ENCODE results near the gene FCER1G.

Gene FCER1G

GRCh38 chr1:161206411-161207140 is 8.5 kb upstream of the FCER1G start:
- peaks cover 37% of the 10 kb centered on the region for H3K36me3 ChIP-seq (ENCODE audit: control insufficient read depth, insufficient read depth, low read length)
- H3K4me3 ChIP-seq (ENCODE audit: insufficient read depth, low read depth, low read length): no peak overlapping the region
- 95% methylated on average over 12 of the region's 12 CpGs for WGBS, 2 experiments
- H3K27me3 ChIP-seq (ENCODE audit: control insufficient read depth, insufficient read depth, low read length, poor library complexity, severe bottlenecking): no peaks in the 10 kb centered on the region
- H3K9me3 ChIP-seq (ENCODE audit: control insufficient read depth, low read length): no peaks in the 10 kb centered on the region
- no peak overlapping the region for H3K27ac ChIP-seq (ENCODE audit: insufficient read depth, low read depth, low read length, poor library complexity, severe bottlenecking)
- peaks cover under 1% of the 10 kb centered on the region for H3K4me1 ChIP-seq (ENCODE audit: control insufficient read depth, insufficient read depth, low read length)

GRCh38 chr1:161207173-161207572 is 7.9 kb upstream of the FCER1G start:
- WGBS, 2 experiments: 89 to 90% methylated on average over 8 of the region's 8 CpGs
- Histone ChIP-seq H3K27ac (ENCODE audit: insufficient read depth, low read depth, low read length, poor library complexity, severe bottlenecking) (no peak overlapping the region), H3K27me3 (ENCODE audit: control insufficient read depth, insufficient read depth, low read length, poor library complexity, severe bottlenecking) (no peaks in the 10 kb centered on the region), H3K36me3 (ENCODE audit: control insufficient read depth, insufficient read depth, low read length) (peaks cover 43% of the 10 kb centered on the region), H3K4me3 (ENCODE audit: insufficient read depth, low read depth, low read length) (no peak overlapping the region), H3K9me3 (ENCODE audit: control insufficient read depth, low read length) (no peaks in the 10 kb centered on the region), H3K4me1 (ENCODE audit: control insufficient read depth, insufficient read depth, low read length) (no peaks in the 10 kb centered on the region)

DNA sequence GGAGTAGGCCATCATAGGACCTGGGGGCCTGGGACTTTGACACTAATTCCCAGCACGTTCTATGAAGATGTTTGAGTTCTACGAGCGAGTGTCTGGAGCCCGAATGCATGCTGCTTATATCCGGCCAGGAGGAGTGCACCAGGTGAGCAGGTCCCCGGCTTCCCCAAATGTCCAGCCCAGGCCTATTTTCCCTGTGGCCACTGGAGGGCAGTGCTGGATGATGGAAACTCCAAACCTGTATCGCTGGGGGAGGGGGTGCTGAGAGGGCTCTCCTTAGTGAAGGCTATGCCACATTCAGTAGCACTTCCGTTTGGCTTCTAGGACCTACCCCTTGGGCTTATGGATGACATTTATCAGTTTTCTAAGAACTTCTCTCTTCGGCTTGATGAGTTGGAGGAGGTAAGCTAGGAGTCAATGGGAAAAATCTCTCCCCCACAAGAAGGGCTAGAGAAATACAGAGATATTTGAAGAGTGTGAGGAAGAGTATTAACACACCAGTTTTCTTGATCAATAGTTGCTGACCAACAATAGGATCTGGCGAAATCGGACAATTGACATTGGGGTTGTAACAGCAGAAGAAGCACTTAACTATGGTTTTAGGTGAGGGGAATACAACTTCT is 5.2 kb upstream of the FCER1G start:
- Histone ChIP-seq H3K9me3 (ENCODE audit: control insufficient read depth, low read length) (no peaks in the 10 kb centered on the region), H3K4me3 (ENCODE audit: insufficient read depth, low read depth, low read length) (no peak overlapping the region), H3K4me1 (ENCODE audit: control insufficient read depth, insufficient read depth, low read length) (no peaks in the 10 kb centered on the region), H3K36me3 (ENCODE audit: control insufficient read depth, insufficient read depth, low read length) (peaks cover 61% of the 10 kb centered on the region), H3K27ac (ENCODE audit: insufficient read depth, low read depth, low read length, poor library complexity, severe bottlenecking) (no peak overlapping the region), H3K27me3 (ENCODE audit: control insufficient read depth, insufficient read depth, low read length, poor library complexity, severe bottlenecking) (no peaks in the 10 kb centered on the region)
- 53 to 61% methylated on average over 10 to 11 of the region's 11 CpGs for WGBS, 2 experiments

GRCh38 chr1:161214369-161214768 is 726 bp upstream of the FCER1G start:
- H3K36me3 ChIP-seq (ENCODE audit: control insufficient read depth, insufficient read depth, low read length): peaks cover 41% of the 10 kb centered on the region
- 94 to 96% methylated on average over 9 of the region's 9 CpGs for WGBS, 2 experiments

DNA sequence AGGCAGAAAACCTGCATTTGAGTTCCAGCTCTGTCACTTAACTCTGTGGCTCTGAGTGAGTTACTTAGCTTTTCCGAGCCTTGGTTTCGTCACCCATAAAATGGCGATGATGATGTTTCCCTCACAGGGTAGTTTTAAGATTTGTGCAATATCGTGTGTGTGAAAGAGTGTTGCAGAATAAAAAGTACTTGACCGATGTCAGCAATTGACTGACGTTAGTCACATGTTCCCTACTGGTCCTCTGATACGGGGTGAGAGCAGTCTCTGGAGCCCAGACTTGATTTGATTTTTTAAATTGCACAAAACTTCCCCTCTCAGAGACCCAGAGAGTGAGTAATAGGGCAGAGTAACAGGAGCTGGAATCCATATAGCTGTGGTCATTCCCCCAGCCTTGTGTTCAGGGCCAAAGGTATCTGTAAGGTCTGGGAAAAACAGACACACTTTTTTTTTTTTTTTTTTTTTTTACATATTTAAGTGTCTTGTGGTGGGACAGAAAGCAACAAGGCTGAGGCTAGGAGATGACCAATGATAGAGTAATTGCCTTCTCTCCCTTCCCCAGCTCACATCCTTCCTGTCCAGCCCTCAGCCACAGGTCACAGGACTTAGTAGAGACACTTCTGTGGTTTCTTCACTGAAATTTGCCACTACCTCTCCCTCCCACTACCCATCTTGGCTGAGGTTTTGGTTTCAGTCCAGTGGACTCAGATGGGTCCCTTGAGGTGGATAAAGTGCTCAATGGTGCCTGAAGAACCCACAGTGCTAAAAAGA is 2.0 kb downstream of the FCER1G start:
- no peak overlapping the region for H3K4me3 ChIP-seq (ENCODE audit: insufficient read depth, low read depth, low read length)
- H3K4me1 ChIP-seq (ENCODE audit: control insufficient read depth, insufficient read depth, low read length): no peaks in the 10 kb centered on the region
- 88 to 90% methylated on average over 7 of the region's 7 CpGs for WGBS, 2 experiments
- H3K36me3 ChIP-seq (ENCODE audit: control insufficient read depth, insufficient read depth, low read length): peaks cover 22% of the 10 kb centered on the region
- no peaks in the 10 kb centered on the region for H3K27me3 ChIP-seq (ENCODE audit: control insufficient read depth, insufficient read depth, low read length, poor library complexity, severe bottlenecking)
- H3K27ac ChIP-seq (ENCODE audit: insufficient read depth, low read depth, low read length, poor library complexity, severe bottlenecking): no peak overlapping the region
- H3K9me3 ChIP-seq (ENCODE audit: control insufficient read depth, low read length): no peaks in the 10 kb centered on the region

More at GRCh38 chr1:161214369-161214768, 726 bp upstream of the FCER1G start:
- H3K4me3 ChIP-seq (ENCODE audit: insufficient read depth, low read depth, low read length): no peak overlapping the region
- H3K4me1 ChIP-seq (ENCODE audit: control insufficient read depth, insufficient read depth, low read length): no peaks in the 10 kb centered on the region
- H3K27ac ChIP-seq (ENCODE audit: insufficient read depth, low read depth, low read length, poor library complexity, severe bottlenecking): no peak overlapping the region
- H3K9me3 ChIP-seq (ENCODE audit: control insufficient read depth, low read length): no peaks in the 10 kb centered on the region
- no peaks in the 10 kb centered on the region for H3K27me3 ChIP-seq (ENCODE audit: control insufficient read depth, insufficient read depth, low read length, poor library complexity, severe bottlenecking)

GRCh38 chr1:161217831-161218230 is 2.7 kb downstream of the FCER1G start:
- H3K36me3 ChIP-seq (ENCODE audit: control insufficient read depth, insufficient read depth, low read length): peaks cover 16% of the 10 kb centered on the region
- no peaks in the 10 kb centered on the region for H3K4me1 ChIP-seq (ENCODE audit: control insufficient read depth, insufficient read depth, low read length)
- 86 to 88% methylated on average over 6 of the region's 6 CpGs for WGBS, 2 experiments
- H3K27ac ChIP-seq (ENCODE audit: insufficient read depth, low read depth, low read length, poor library complexity, severe bottlenecking): no peak overlapping the region
- H3K9me3 ChIP-seq (ENCODE audit: control insufficient read depth, low read length): no peaks in the 10 kb centered on the region
- no peak overlapping the region for H3K4me3 ChIP-seq (ENCODE audit: insufficient read depth, low read depth, low read length)
- no peaks in the 10 kb centered on the region for H3K27me3 ChIP-seq (ENCODE audit: control insufficient read depth, insufficient read depth, low read length, poor library complexity, severe bottlenecking)

DNA sequence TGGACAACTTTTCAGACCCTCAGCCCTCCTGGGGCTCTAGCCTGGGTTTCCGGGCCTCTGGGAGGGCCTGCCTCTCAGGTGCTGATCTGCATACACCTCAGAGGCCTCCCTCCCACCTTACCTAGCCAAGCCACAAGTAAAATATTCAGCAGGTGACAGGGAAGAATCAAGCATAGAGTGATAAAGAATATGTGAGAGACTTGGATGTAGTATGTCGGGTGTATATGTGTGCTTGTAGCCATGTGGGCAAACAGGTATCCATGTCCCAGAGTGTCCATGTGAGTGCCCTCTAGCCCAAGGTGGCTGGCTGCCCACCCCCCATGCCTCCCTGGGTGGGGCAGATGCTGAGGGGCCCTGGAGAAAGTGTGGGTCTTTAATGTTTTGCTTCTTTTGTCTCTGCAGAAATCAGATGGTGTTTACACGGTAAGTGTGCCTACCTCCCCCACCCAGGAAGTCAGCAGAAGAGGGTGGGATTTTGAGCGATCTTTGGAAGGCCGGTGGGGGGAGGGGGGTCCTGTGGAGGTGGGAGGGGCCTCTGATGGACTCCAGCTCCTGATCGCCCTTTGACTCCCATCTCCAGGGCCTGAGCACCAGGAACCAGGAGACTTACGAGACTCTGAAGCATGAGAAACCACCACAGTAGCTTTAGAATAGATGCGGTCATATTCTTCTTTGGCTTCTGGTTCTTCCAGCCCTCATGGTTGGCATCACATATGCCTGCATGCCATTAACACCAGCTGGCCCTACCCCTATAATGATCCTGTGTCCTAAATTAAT is 3.4 kb downstream of the FCER1G start:
- peaks cover 10% of the 10 kb centered on the region for H3K36me3 ChIP-seq (ENCODE audit: control insufficient read depth, insufficient read depth, low read length)
- H3K9me3 ChIP-seq (ENCODE audit: control insufficient read depth, low read length): no peaks in the 10 kb centered on the region
- 88 to 90% methylated on average over 8 of the region's 8 CpGs for WGBS, 2 experiments
- no peak overlapping the region for H3K4me3 ChIP-seq (ENCODE audit: insufficient read depth, low read depth, low read length)
- H3K4me1 ChIP-seq (ENCODE audit: control insufficient read depth, insufficient read depth, low read length): no peaks in the 10 kb centered on the region
- no peaks in the 10 kb centered on the region for H3K27me3 ChIP-seq (ENCODE audit: control insufficient read depth, insufficient read depth, low read length, poor library complexity, severe bottlenecking)
- no peak overlapping the region for H3K27ac ChIP-seq (ENCODE audit: insufficient read depth, low read depth, low read length, poor library complexity, severe bottlenecking)

GRCh38 chr1:161219078-161219892 is 4.2 kb downstream of the FCER1G start:
- Histone ChIP-seq H3K4me1 (ENCODE audit: control insufficient read depth, insufficient read depth, low read length) (no peaks in the 10 kb centered on the region), H3K27me3 (ENCODE audit: control insufficient read depth, insufficient read depth, low read length, poor library complexity, severe bottlenecking) (no peaks in the 10 kb centered on the region), H3K27ac (ENCODE audit: insufficient read depth, low read depth, low read length, poor library complexity, severe bottlenecking) (no peak overlapping the region), H3K36me3 (ENCODE audit: control insufficient read depth, insufficient read depth, low read length) (peaks cover 3% of the 10 kb centered on the region), H3K4me3 (ENCODE audit: insufficient read depth, low read depth, low read length) (no peak overlapping the region), H3K9me3 (ENCODE audit: control insufficient read depth, low read length) (no peaks in the 10 kb centered on the region)
- 93 to 95% methylated on average over 5 of the region's 5 CpGs for WGBS, 2 experiments

GRCh38 chr1:161220002-161220401 is 4.9 kb downstream of the FCER1G start:
- 92 to 96% methylated on average over 5 of the region's 5 CpGs for WGBS, 2 experiments
- Histone ChIP-seq H3K27ac (ENCODE audit: insufficient read depth, low read depth, low read length, poor library complexity, severe bottlenecking) (no peak overlapping the region), H3K27me3 (ENCODE audit: control insufficient read depth, insufficient read depth, low read length, poor library complexity, severe bottlenecking) (no peaks in the 10 kb centered on the region)

More at GRCh38 chr1:161220002-161220401, 4.9 kb downstream of the FCER1G start:
- no peaks in the 10 kb centered on the region for H3K9me3 ChIP-seq (ENCODE audit: control insufficient read depth, low read length)
- no peak overlapping the region for H3K4me3 ChIP-seq (ENCODE audit: insufficient read depth, low read depth, low read length)
- no peaks in the 10 kb centered on the region for H3K4me1 ChIP-seq (ENCODE audit: control insufficient read depth, insufficient read depth, low read length)
- no peaks in the 10 kb centered on the region for H3K36me3 ChIP-seq (ENCODE audit: control insufficient read depth, insufficient read depth, low read length)

All from ectodermal cell (in vitro differentiated cells).